OCI-LY7 (cell line): ENCODE data around the gene ASXL3.

Experiments used
- CTCF ChIP-seq: fragments of 200-600 bp; sonication (generic); conservative IDR thresholded peaks from 2 replicates; pipeline ENCODE4 v1.5.1; 2014; ENCODE audit warnings: mild to moderate bottlenecking, antibody characterized with exemption, low read length, moderate library complexity, mixed read lengths
- EZH2phosphoT487 ChIP-seq: fragments of 200-600 bp; sonication (generic); IDR thresholded peaks from 2 replicates; pipeline ENCODE4 v1.6.1; 2018; ENCODE audit warnings: low read depth, borderline replicate concordance, mild to moderate bottlenecking, mixed run types, antibody characterized with exemption, low read length, moderate library complexity, mixed read lengths

- TF ChIP-seq CTCF: no peak
- TF ChIP-seq EZH2phosphoT487: no peak
These were observed 714 bp downstream of the ASXL3 start for GRCh38 chr18:33578518-33579348.
